SU-DHL-6 (cell line): ENCODE data around the gene BPIFB3.

Source experiments
- EZH2phosphoT487 ChIP-seq: fragments of 200-600 bp; sonication (generic), shearing (Covaris generic); conservative IDR thresholded peaks from 2 replicates; pipeline ENCODE4 v1.6.1; 2018; ENCODE audit warnings: mild to moderate bottlenecking, antibody characterized with exemption, low read length, moderate library complexity, mixed read lengths
- TF ChIP-seq, protein P1 (sequence below): fragments of 200-600 bp; sonication (generic); IDR thresholded peaks from one replicate; pipeline ENCODE4 v1.5.1; 2017; ENCODE audit warnings: antibody characterized with exemption, mild to moderate bottlenecking, low read length, moderate library complexity; ENCODE audit not compliant: insufficient read depth, poor library complexity, severe bottlenecking

DNA sequence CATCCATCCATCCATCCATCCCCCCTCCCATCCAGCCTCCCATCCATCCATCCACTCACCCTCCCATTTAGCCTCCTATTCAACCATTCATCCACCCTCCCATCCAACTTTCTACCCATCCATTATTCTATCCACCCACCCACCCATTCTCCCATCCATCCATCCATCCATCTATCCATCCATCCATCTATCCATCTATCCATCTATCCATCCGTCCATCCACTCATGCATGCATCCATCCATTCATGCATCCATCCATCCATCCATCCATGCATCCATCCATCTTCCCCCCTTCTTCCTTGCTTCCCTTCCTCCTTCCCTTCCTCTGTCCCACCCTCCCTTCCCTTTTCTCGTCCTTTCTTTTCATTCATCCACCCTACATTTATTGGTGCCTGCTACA is 21.0 kb downstream of the BPIFB3 start:
- TF ChIP-seq, protein P1, sequence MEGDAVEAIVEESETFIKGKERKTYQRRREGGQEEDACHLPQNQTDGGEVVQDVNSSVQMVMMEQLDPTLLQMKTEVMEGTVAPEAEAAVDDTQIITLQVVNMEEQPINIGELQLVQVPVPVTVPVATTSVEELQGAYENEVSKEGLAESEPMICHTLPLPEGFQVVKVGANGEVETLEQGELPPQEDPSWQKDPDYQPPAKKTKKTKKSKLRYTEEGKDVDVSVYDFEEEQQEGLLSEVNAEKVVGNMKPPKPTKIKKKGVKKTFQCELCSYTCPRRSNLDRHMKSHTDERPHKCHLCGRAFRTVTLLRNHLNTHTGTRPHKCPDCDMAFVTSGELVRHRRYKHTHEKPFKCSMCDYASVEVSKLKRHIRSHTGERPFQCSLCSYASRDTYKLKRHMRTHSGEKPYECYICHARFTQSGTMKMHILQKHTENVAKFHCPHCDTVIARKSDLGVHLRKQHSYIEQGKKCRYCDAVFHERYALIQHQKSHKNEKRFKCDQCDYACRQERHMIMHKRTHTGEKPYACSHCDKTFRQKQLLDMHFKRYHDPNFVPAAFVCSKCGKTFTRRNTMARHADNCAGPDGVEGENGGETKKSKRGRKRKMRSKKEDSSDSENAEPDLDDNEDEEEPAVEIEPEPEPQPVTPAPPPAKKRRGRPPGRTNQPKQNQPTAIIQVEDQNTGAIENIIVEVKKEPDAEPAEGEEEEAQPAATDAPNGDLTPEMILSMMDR: no peak
- TF ChIP-seq EZH2phosphoT487: no peak
